Measurements from ENCODE around the gene SERPINA4. TPM values are rescaled to one million over a fixed set of nuclear protein-coding genes. Genes with fewer than 3 reads are reported as not detected.

SERPINA4 gene
- total RNA-seq, 5 donors from 2014 or later (not counting 1 experiment from before 2014, with no cell fraction given) = 0.22 TPM; not detected in 4

GRCh38 chr14:94542111-94542810, 19.0 kb upstream of the SERPINA4 start:
- Histone ChIP-seq H3K4me3 (ENCODE audit: control insufficient read depth in 1 of 2, extremely low read depth in 1 of 2, low read length in 1 of 2) (no peak overlapping the region), H3K36me3 (ENCODE audit: control insufficient read depth in 2 of 2, extremely low read depth in 1 of 2, insufficient read depth in 1 of 2, low read length in 1 of 2) (no peaks in the 10 kb centered on the region), H3K9me3 (no peaks in the 10 kb centered on the region), H3K27ac (ENCODE audit: low read length) (no peak overlapping the region), H3K4me1 (ENCODE audit: control insufficient read depth in 1 of 2, extremely low read depth in 1 of 2, insufficient read depth in 2 of 2, low read length in 2 of 2) (no peaks in the 10 kb centered on the region), H3K27me3 (replicated peaks in 1 of 2; ENCODE audit: control insufficient read depth in 2 of 2, extremely low read depth in 1 of 2, insufficient read depth in 2 of 2, low read length in 1 of 2) (peaks cover 0 to 39% of the 10 kb centered on the region in 2 experiments)
- Mint-ChIP-seq H3K36me3 (no peaks in the 10 kb centered on the region), H3K4me1 (no peaks in the 10 kb centered on the region), H3K4me3 (no peak overlapping the region), H3K27me3 (peaks cover 10 to 35% of the 10 kb centered on the region in 2 donors), H3K9me3 (peaks cover 0 to 11% (median 10%) of the 10 kb centered on the region in 3 donors), H3K27ac (no peak overlapping the region)
- ATAC-seq (replicated peaks in 1 of 4) (no peak), DNase-seq (no peak)
- ChIA-PET CTCF (no interaction called here), POLR2A (no interaction called here)
- 68% methylated on average over 9 of the region's 12 CpGs for WGBS (ENCODE audit: insufficient coverage)

GRCh38 chr14:94542811-94543440, 18.3 kb upstream of the SERPINA4 start:
- WGBS (ENCODE audit: insufficient coverage) = 57% methylated on average over 7 of the region's 9 CpGs

GRCh38 chr14:94543449-94544124, 17.7 kb upstream of the SERPINA4 start:
- H3K27ac Mint-ChIP-seq = no peak overlapping the region
- H3K27ac ChIP-seq (ENCODE audit: low read length) = no peak overlapping the region
- DNase-seq = no peak
- no peaks in the 10 kb centered on the region for H3K4me1 Mint-ChIP-seq
- no peaks in the 10 kb centered on the region for H3K9me3 ChIP-seq
- CTCF ChIA-PET = no interaction called here
- no peaks in the 10 kb centered on the region for H3K36me3 ChIP-seq (ENCODE audit: control insufficient read depth in 2 of 2, extremely low read depth in 1 of 2, insufficient read depth in 1 of 2, low read length in 1 of 2)
- peaks cover 8 to 26% of the 10 kb centered on the region in 2 donors for H3K27me3 Mint-ChIP-seq
- no peak overlapping the region for H3K4me3 ChIP-seq (ENCODE audit: control insufficient read depth in 1 of 2, extremely low read depth in 1 of 2, low read length in 1 of 2)
- WGBS (ENCODE audit: insufficient coverage) = 78% methylated on average over 12 of the region's 15 CpGs
- ATAC-seq (replicated peaks in 1 of 4) = no peak
- H3K4me3 Mint-ChIP-seq = no peak overlapping the region
- peaks cover 0 to 40% of the 10 kb centered on the region in 2 experiments for H3K27me3 ChIP-seq (replicated peaks in 1 of 2; ENCODE audit: control insufficient read depth in 2 of 2, extremely low read depth in 1 of 2, insufficient read depth in 2 of 2, low read length in 1 of 2)
- H3K4me1 ChIP-seq (ENCODE audit: control insufficient read depth in 1 of 2, extremely low read depth in 1 of 2, insufficient read depth in 2 of 2, low read length in 2 of 2) = no peaks in the 10 kb centered on the region
- H3K36me3 Mint-ChIP-seq = no peaks in the 10 kb centered on the region
- peaks cover 0 to 11% (median 6%) of the 10 kb centered on the region in 3 donors for H3K9me3 Mint-ChIP-seq
- POLR2A ChIA-PET = no interaction called here

More at GRCh38 chr14:94542811-94543440, 18.3 kb upstream of the SERPINA4 start:
- H3K4me1 ChIP-seq (ENCODE audit: control insufficient read depth in 1 of 2, extremely low read depth in 1 of 2, insufficient read depth in 2 of 2, low read length in 2 of 2) = no peaks in the 10 kb centered on the region
- Mint-ChIP-seq H3K27me3 (peaks cover 8 to 31% of the 10 kb centered on the region in 2 donors), H3K4me3 (no peak overlapping the region), H3K4me1 (no peaks in the 10 kb centered on the region), H3K36me3 (no peaks in the 10 kb centered on the region), H3K27ac (no peak overlapping the region), H3K9me3 (peaks cover 0 to 11% (median 10%) of the 10 kb centered on the region in 3 donors)
- DNase-seq = no peak
- no peak for ATAC-seq (replicated peaks in 1 of 4)
- ChIA-PET POLR2A (no interaction called here), CTCF (no interaction called here)
- no peak overlapping the region for H3K27ac ChIP-seq (ENCODE audit: low read length)
- H3K9me3 ChIP-seq = no peaks in the 10 kb centered on the region
- no peaks in the 10 kb centered on the region for H3K36me3 ChIP-seq (ENCODE audit: control insufficient read depth in 2 of 2, extremely low read depth in 1 of 2, insufficient read depth in 1 of 2, low read length in 1 of 2)
- H3K27me3 ChIP-seq (replicated peaks in 1 of 2; ENCODE audit: control insufficient read depth in 2 of 2, extremely low read depth in 1 of 2, insufficient read depth in 2 of 2, low read length in 1 of 2) = peaks cover 0 to 40% of the 10 kb centered on the region in 2 experiments
- H3K4me3 ChIP-seq (ENCODE audit: control insufficient read depth in 1 of 2, extremely low read depth in 1 of 2, low read length in 1 of 2) = no peak overlapping the region

- no peaks in the 10 kb centered on the region for H3K36me3 ChIP-seq (ENCODE audit: control insufficient read depth in 2 of 2, extremely low read depth in 1 of 2, insufficient read depth in 1 of 2, low read length in 1 of 2)
- ATAC-seq (replicated peaks in 1 of 4) (no peak), DNase-seq (no peak)
- H3K9me3 ChIP-seq = no peaks in the 10 kb centered on the region
- WGBS (ENCODE audit: insufficient coverage) = 41% methylated on average over 6 of the region's 7 CpGs
- Mint-ChIP-seq H3K36me3 (no peaks in the 10 kb centered on the region), H3K27ac (no peak overlapping the region), H3K27me3 (peaks cover 11 to 23% of the 10 kb centered on the region in 2 donors), H3K9me3 (peaks cover 0 to 11% (median 6%) of the 10 kb centered on the region in 3 donors), H3K4me1 (no peaks in the 10 kb centered on the region), H3K4me3 (no peak overlapping the region)
- no peak overlapping the region for H3K4me3 ChIP-seq (ENCODE audit: control insufficient read depth in 1 of 2, extremely low read depth in 1 of 2, low read length in 1 of 2)
- POLR2A ChIA-PET = no interaction called here
- no peak overlapping the region for H3K27ac ChIP-seq (ENCODE audit: low read length)
- peaks cover 0 to 47% of the 10 kb centered on the region in 2 experiments for H3K27me3 ChIP-seq (replicated peaks in 1 of 2; ENCODE audit: control insufficient read depth in 2 of 2, extremely low read depth in 1 of 2, insufficient read depth in 2 of 2, low read length in 1 of 2)
- CTCF ChIA-PET = interaction anchor here in 1 of 2 donors (0.6 to 0.8 kb wide), 2 partner anchors 11 to 111 kb away, joined by 3 read pairs; no protein-coding TSS in a partner anchor
- H3K4me1 ChIP-seq (ENCODE audit: control insufficient read depth in 1 of 2, extremely low read depth in 1 of 2, insufficient read depth in 2 of 2, low read length in 2 of 2) = no peaks in the 10 kb centered on the region
Measured at GRCh38 chr14:94544726-94545125, 16.5 kb upstream of the SERPINA4 start.

- H3K9me3 ChIP-seq = no peaks in the 10 kb centered on the region
- DNase-seq (no peak), ATAC-seq (replicated peaks in 1 of 4) (no peak)
- H3K4me3 Mint-ChIP-seq = no peak overlapping the region
- H3K4me1 ChIP-seq (ENCODE audit: control insufficient read depth in 1 of 2, extremely low read depth in 1 of 2, insufficient read depth in 2 of 2, low read length in 2 of 2) = no peaks in the 10 kb centered on the region
- no peaks in the 10 kb centered on the region for H3K36me3 ChIP-seq (ENCODE audit: control insufficient read depth in 2 of 2, extremely low read depth in 1 of 2, insufficient read depth in 1 of 2, low read length in 1 of 2)
- no peak overlapping the region for H3K27ac ChIP-seq (ENCODE audit: low read length)
- no peak overlapping the region for H3K4me3 ChIP-seq (ENCODE audit: control insufficient read depth in 1 of 2, extremely low read depth in 1 of 2, low read length in 1 of 2)
- POLR2A ChIA-PET = no interaction called here
- H3K27ac Mint-ChIP-seq = no peak overlapping the region
- no peaks in the 10 kb centered on the region for H3K36me3 Mint-ChIP-seq
- WGBS (ENCODE audit: insufficient coverage) = 67% methylated on average over 12 of the region's 15 CpGs
- no peaks in the 10 kb centered on the region for H3K4me1 Mint-ChIP-seq
- H3K9me3 Mint-ChIP-seq = peaks cover 0 to 11% (median 6%) of the 10 kb centered on the region in 3 donors
- CTCF ChIA-PET = interaction anchor here in 1 of 2 donors (0.6 to 0.8 kb wide), 2 partner anchors 11 to 111 kb away, joined by 3 read pairs; no protein-coding TSS in a partner anchor
- H3K27me3 Mint-ChIP-seq = peaks cover 12 to 24% of the 10 kb centered on the region in 2 donors
- peaks cover under 1 to 47% of the 10 kb centered on the region in 2 experiments for H3K27me3 ChIP-seq (replicated peaks in 1 of 2; ENCODE audit: control insufficient read depth in 2 of 2, extremely low read depth in 1 of 2, insufficient read depth in 2 of 2, low read length in 1 of 2)
Measured at GRCh38 chr14:94545131-94545841, 16.0 kb upstream of the SERPINA4 start.

GRCh38 chr14:94547151-94547680, 14.0 kb upstream of the SERPINA4 start:
- 85% methylated on average over 5 of the region's 8 CpGs for WGBS (ENCODE audit: insufficient coverage)
- POLR2A ChIA-PET = no interaction called here
- Mint-ChIP-seq H3K27me3 (peaks cover 19 to 23% of the 10 kb centered on the region in 2 donors), H3K9me3 (peaks cover 0 to 11% (median 6%) of the 10 kb centered on the region in 3 donors), H3K27ac (no peak overlapping the region), H3K36me3 (no peaks in the 10 kb centered on the region), H3K4me1 (no peaks in the 10 kb centered on the region), H3K4me3 (no peak overlapping the region)
- H3K4me1 ChIP-seq (ENCODE audit: control insufficient read depth in 1 of 2, extremely low read depth in 1 of 2, insufficient read depth in 2 of 2, low read length in 2 of 2) = no peaks in the 10 kb centered on the region
- ATAC-seq (replicated peaks in 1 of 4) (no peak), DNase-seq (no peak)
- no peak overlapping the region for H3K27ac ChIP-seq (ENCODE audit: low read length)
- CTCF ChIA-PET = no interaction called here
- H3K36me3 ChIP-seq (ENCODE audit: control insufficient read depth in 2 of 2, extremely low read depth in 1 of 2, insufficient read depth in 1 of 2, low read length in 1 of 2) = no peaks in the 10 kb centered on the region
- H3K4me3 ChIP-seq (ENCODE audit: control insufficient read depth in 1 of 2, extremely low read depth in 1 of 2, low read length in 1 of 2) = no peak overlapping the region
- no peaks in the 10 kb centered on the region for H3K9me3 ChIP-seq
- H3K27me3 ChIP-seq (replicated peaks in 1 of 2; ENCODE audit: control insufficient read depth in 2 of 2, extremely low read depth in 1 of 2, insufficient read depth in 2 of 2, low read length in 1 of 2) = peaks cover 2 to 40% of the 10 kb centered on the region in 2 experiments

All from T-cell (primary cell).